Tongue (tissue), 2 donors: ENCODE measurements around the gene HNRNPA1. TPM values are rescaled to one million over a fixed set of nuclear protein-coding genes. Genes with fewer than 3 reads are reported as not detected.
"Not testable (repeated sequence)": the region's sequence is repeated elsewhere in the genome, so short reads cannot be mapped to it uniquely, and the experiment has no call there.

Source experiments
- DNase-seq: peaks from one replicate; pipeline ENCODE4 v3.0.0-alpha.2; 2015
- total RNA-seq: library from RNA; depleted of rRNA; stranded (reverse); fragments of >200 nt; gene quantifications from one replicate; pipeline ENCODE4 v1.2.3, GENCODE V29; 2014

Gene HNRNPA1
- total RNA-seq: 618 TPM

- DNase-seq: peak; percentile 100
These were observed at the start of gene HNRNPA1 for GRCh38 chr12:54280468-54281260. Gene HNRNPA1, plus strand, starts transcription at chr12:54280726. Its CDS starts 82 bp downstream, at chr12:54280808.

- not testable (repeated sequence) for DNase-seq
These were observed 49.3 kb upstream of the HNRNPA1 start for GRCh38 chr12:54231269-54231668.

- DNase-seq: no peak
These were observed 47.7 kb upstream of the HNRNPA1 start for GRCh38 chr12:54232790-54233189.

GRCh38 chr12:54238531-54238930 lies 42.0 kb upstream of the HNRNPA1 start:
- no peak for DNase-seq

- DNase-seq: no peak
These were observed 40.9 kb upstream of the HNRNPA1 start for GRCh38 chr12:54239620-54240019.

- DNase-seq: no peak
These were observed 40.4 kb upstream of the HNRNPA1 start for GRCh38 chr12:54240129-54240528.

GRCh38 chr12:54240971-54241588 lies 39.4 kb upstream of the HNRNPA1 start:
- DNase-seq: no peak

GRCh38 chr12:54246011-54246641 lies 34.4 kb upstream of the HNRNPA1 start:
- DNase-seq: no peak

GRCh38 chr12:54249489-54249888 lies 31.0 kb upstream of the HNRNPA1 start:
- no peak for DNase-seq

GRCh38 chr12:54251667-54252284 lies 28.8 kb upstream of the HNRNPA1 start:
- peak; percentile 68 for DNase-seq

- no peak for DNase-seq
These were observed 27.3 kb upstream of the HNRNPA1 start for GRCh38 chr12:54253240-54253639.

- DNase-seq: no peak
These were observed 23.2 kb upstream of the HNRNPA1 start for GRCh38 chr12:54257332-54257731.

GRCh38 chr12:54258201-54258681 lies 22.3 kb upstream of the HNRNPA1 start:
- peak; percentile 60 for DNase-seq

- DNase-seq: peak; percentile 97
These were observed 21.1 kb upstream of the HNRNPA1 start for GRCh38 chr12:54259194-54260011.

GRCh38 chr12:54261815-54262402 lies 18.6 kb upstream of the HNRNPA1 start:
- DNase-seq: no peak

GRCh38 chr12:54262403-54262925 lies 18.1 kb upstream of the HNRNPA1 start:
- no peak for DNase-seq

- no peak for DNase-seq
These were observed 15.1 kb upstream of the HNRNPA1 start for GRCh38 chr12:54265364-54265812.

GRCh38 chr12:54266852-54267251 lies 13.7 kb upstream of the HNRNPA1 start:
- no peak for DNase-seq

GRCh38 chr12:54270345-54270744 lies 10.2 kb upstream of the HNRNPA1 start:
- no peak for DNase-seq

GRCh38 chr12:54272214-54272613 lies 8.3 kb upstream of the HNRNPA1 start:
- DNase-seq: no peak

GRCh38 chr12:54273981-54274380 lies 6.5 kb upstream of the HNRNPA1 start:
- DNase-seq: peak; percentile 59
